NB4 (cell line): Measurements from ENCODE around the gene ZNF423.

Source experiments
- MYC ChIP-seq: IDR thresholded peaks from 2 replicates; pipeline ENCODE4 v1.6.1; 2011; ENCODE audit warnings: low read depth, low read length
- POLR2A ChIP-seq: IDR thresholded peaks from 2 replicates; pipeline ENCODE4 v1.6.1; 2011; ENCODE audit warnings: mild to moderate bottlenecking; ENCODE audit not compliant: insufficient read length; ENCODE audit errors: extremely low read depth
- TF ChIP-seq, protein P1 (sequence below): IDR thresholded peaks from one replicate; pipeline ENCODE4 v1.5.1; 2012; ENCODE audit warnings: low read depth, low read length

DNA sequence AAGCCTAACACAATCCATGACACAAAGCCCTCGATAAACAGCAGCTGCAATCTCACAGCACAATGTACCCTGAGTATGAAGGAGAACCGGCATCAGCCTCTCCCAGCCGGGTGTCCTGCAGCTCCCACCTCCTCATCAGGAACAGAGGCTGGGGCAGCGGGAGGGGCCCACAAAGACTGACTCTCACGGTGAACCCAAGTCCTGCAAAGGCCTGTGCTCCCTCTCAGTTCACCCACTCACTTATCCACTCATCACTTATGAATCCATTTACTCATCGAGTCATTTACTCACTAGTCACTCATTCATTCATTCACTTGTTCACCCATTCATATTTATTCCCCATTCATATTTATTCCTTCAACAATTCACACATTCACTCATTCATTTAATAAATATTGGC, 11.6 kb downstream of the ZNF423 start:
- TF ChIP-seq MYC (no peak), POLR2A (no peak)
- TF ChIP-seq, protein P1, sequence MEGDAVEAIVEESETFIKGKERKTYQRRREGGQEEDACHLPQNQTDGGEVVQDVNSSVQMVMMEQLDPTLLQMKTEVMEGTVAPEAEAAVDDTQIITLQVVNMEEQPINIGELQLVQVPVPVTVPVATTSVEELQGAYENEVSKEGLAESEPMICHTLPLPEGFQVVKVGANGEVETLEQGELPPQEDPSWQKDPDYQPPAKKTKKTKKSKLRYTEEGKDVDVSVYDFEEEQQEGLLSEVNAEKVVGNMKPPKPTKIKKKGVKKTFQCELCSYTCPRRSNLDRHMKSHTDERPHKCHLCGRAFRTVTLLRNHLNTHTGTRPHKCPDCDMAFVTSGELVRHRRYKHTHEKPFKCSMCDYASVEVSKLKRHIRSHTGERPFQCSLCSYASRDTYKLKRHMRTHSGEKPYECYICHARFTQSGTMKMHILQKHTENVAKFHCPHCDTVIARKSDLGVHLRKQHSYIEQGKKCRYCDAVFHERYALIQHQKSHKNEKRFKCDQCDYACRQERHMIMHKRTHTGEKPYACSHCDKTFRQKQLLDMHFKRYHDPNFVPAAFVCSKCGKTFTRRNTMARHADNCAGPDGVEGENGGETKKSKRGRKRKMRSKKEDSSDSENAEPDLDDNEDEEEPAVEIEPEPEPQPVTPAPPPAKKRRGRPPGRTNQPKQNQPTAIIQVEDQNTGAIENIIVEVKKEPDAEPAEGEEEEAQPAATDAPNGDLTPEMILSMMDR, result no peak
